Measurements from ENCODE around the gene ZNHIT2.

GRCh38 chr11:65135633-65136145 lies 18.2 kb upstream of the ZNHIT2 start:
- no peak for TF ChIP-seq FOXM1 (IDR thresholded peaks at IDR 0.05; ENCODE audit: borderline replicate concordance, low read depth)
- TF ChIP-seq USF1 (IDR thresholded peaks at IDR 0.05): no peak
- no peak for TF ChIP-seq CREB1 (IDR thresholded peaks at IDR 0.05; ENCODE audit: low read depth)
- TF ChIP-seq EP300 (IDR thresholded peaks at IDR 0.05; ENCODE audit: borderline replicate concordance): no peak
- no peak for TF ChIP-seq RAD21 (IDR thresholded peaks at IDR 0.05; ENCODE audit: low read depth)
- TF ChIP-seq, protein P1, sequence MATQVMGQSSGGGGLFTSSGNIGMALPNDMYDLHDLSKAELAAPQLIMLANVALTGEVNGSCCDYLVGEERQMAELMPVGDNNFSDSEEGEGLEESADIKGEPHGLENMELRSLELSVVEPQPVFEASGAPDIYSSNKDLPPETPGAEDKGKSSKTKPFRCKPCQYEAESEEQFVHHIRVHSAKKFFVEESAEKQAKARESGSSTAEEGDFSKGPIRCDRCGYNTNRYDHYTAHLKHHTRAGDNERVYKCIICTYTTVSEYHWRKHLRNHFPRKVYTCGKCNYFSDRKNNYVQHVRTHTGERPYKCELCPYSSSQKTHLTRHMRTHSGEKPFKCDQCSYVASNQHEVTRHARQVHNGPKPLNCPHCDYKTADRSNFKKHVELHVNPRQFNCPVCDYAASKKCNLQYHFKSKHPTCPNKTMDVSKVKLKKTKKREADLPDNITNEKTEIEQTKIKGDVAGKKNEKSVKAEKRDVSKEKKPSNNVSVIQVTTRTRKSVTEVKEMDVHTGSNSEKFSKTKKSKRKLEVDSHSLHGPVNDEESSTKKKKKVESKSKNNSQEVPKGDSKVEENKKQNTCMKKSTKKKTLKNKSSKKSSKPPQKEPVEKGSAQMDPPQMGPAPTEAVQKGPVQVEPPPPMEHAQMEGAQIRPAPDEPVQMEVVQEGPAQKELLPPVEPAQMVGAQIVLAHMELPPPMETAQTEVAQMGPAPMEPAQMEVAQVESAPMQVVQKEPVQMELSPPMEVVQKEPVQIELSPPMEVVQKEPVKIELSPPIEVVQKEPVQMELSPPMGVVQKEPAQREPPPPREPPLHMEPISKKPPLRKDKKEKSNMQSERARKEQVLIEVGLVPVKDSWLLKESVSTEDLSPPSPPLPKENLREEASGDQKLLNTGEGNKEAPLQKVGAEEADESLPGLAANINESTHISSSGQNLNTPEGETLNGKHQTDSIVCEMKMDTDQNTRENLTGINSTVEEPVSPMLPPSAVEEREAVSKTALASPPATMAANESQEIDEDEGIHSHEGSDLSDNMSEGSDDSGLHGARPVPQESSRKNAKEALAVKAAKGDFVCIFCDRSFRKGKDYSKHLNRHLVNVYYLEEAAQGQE (IDR thresholded peaks at IDR 0.05; ENCODE audit: low read depth): no peak
- TF ChIP-seq TAF1 (IDR thresholded peaks at IDR 0.05; ENCODE audit: low read depth): no peak
- no peak for TF ChIP-seq YY1 (IDR thresholded peaks at IDR 0.05; ENCODE audit: low read depth)
- TF ChIP-seq, protein P2, sequence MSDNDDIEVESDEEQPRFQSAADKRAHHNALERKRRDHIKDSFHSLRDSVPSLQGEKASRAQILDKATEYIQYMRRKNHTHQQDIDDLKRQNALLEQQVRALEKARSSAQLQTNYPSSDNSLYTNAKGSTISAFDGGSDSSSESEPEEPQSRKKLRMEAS (IDR thresholded peaks at IDR 0.05): no peak
- no peak for TF ChIP-seq NFIC (IDR thresholded peaks at IDR 0.05)
- TF ChIP-seq EGR1 (IDR thresholded peaks at IDR 0.05): no peak
